Measurements from ENCODE around the gene BID.

Gene BID

GRCh38 chr22:17792854-17793434 lies 18.7 kb upstream of the BID start:
- Histone ChIP-seq H3K27me3 (ENCODE audit: insufficient read depth, low read length) (no peaks in the 10 kb centered on the region), H2AFZ (ENCODE audit: low read length) (no peak overlapping the region), H3K4me1 (ENCODE audit: insufficient read depth, low read length, severe bottlenecking) (peaks cover 26% of the 10 kb centered on the region), H3F3A (ENCODE audit: insufficient read depth, low read length) (no peaks in the 10 kb centered on the region), H3K4me3 (ENCODE audit: low read depth, low read length, poor library complexity, severe bottlenecking) (no peak overlapping the region), H3K9ac (ENCODE audit: low read length) (no peak overlapping the region), H3K4me2 (ENCODE audit: low read length) (no peak overlapping the region), H3K27ac (ENCODE audit: low read depth, low read length, poor library complexity, severe bottlenecking) (no peak overlapping the region), H3K36me3 (ENCODE audit: insufficient read depth, low read length) (no peaks in the 10 kb centered on the region), H3K9me3 (ENCODE audit: low read length) (no peaks in the 10 kb centered on the region), H4K20me1 (ENCODE audit: insufficient read depth, low read length) (no peaks in the 10 kb centered on the region), H3K9me2 (ENCODE audit: low read depth, low read length) (no peaks in the 10 kb centered on the region), H3K79me2 (ENCODE audit: insufficient read depth, low read length) (no peaks in the 10 kb centered on the region)
- TF ChIP-seq EZH2 (IDR thresholded peaks at IDR 0.05; ENCODE audit: borderline replicate concordance, low read length): no peak
- TF ChIP-seq CTCF (IDR thresholded peaks at IDR 0.05; ENCODE audit: low read length): no peak

- Histone ChIP-seq H3K27me3 (ENCODE audit: insufficient read depth, low read length) (no peaks in the 10 kb centered on the region), H4K20me1 (ENCODE audit: insufficient read depth, low read length) (no peaks in the 10 kb centered on the region), H3K27ac (ENCODE audit: low read depth, low read length, poor library complexity, severe bottlenecking) (no peak overlapping the region), H3K79me2 (ENCODE audit: insufficient read depth, low read length) (no peaks in the 10 kb centered on the region), H3K9me3 (ENCODE audit: low read length) (no peaks in the 10 kb centered on the region), H3K4me1 (ENCODE audit: insufficient read depth, low read length, severe bottlenecking) (peaks cover 22% of the 10 kb centered on the region), H3K36me3 (ENCODE audit: insufficient read depth, low read length) (no peaks in the 10 kb centered on the region), H2AFZ (ENCODE audit: low read length) (no peak overlapping the region), H3K9me2 (ENCODE audit: low read depth, low read length) (no peaks in the 10 kb centered on the region), H3K4me2 (ENCODE audit: low read length) (no peak overlapping the region), H3K9ac (ENCODE audit: low read length) (no peak overlapping the region), H3K4me3 (ENCODE audit: low read depth, low read length, poor library complexity, severe bottlenecking) (no peak overlapping the region), H3F3A (ENCODE audit: insufficient read depth, low read length) (no peaks in the 10 kb centered on the region)
- TF ChIP-seq CTCF (IDR thresholded peaks at IDR 0.05; ENCODE audit: low read length) (peak; percentile 42; the same call in 1 of the 2 replicates), EZH2 (IDR thresholded peaks at IDR 0.05; ENCODE audit: borderline replicate concordance, low read length) (no peak)
These were observed 18.0 kb upstream of the BID start for GRCh38 chr22:17792299-17792698.

GRCh38 chr22:17791196-17791595 lies 16.9 kb upstream of the BID start:
- Histone ChIP-seq H3F3A (ENCODE audit: insufficient read depth, low read length) (no peaks in the 10 kb centered on the region), H3K4me1 (ENCODE audit: insufficient read depth, low read length, severe bottlenecking) (peaks cover 13% of the 10 kb centered on the region), H3K36me3 (ENCODE audit: insufficient read depth, low read length) (no peaks in the 10 kb centered on the region)

More at GRCh38 chr22:17791196-17791595, 16.9 kb upstream of the BID start:
- TF ChIP-seq EZH2 (IDR thresholded peaks at IDR 0.05; ENCODE audit: borderline replicate concordance, low read length) (no peak), CTCF (IDR thresholded peaks at IDR 0.05; ENCODE audit: low read length) (no peak)
- Histone ChIP-seq H4K20me1 (ENCODE audit: insufficient read depth, low read length) (no peaks in the 10 kb centered on the region), H3K9me3 (ENCODE audit: low read length) (no peaks in the 10 kb centered on the region), H3K79me2 (ENCODE audit: insufficient read depth, low read length) (no peaks in the 10 kb centered on the region), H3K27ac (ENCODE audit: low read depth, low read length, poor library complexity, severe bottlenecking) (no peak overlapping the region), H3K27me3 (ENCODE audit: insufficient read depth, low read length) (no peaks in the 10 kb centered on the region), H3K4me2 (ENCODE audit: low read length) (no peak overlapping the region), H2AFZ (ENCODE audit: low read length) (no peak overlapping the region), H3K9ac (ENCODE audit: low read length) (no peak overlapping the region), H3K9me2 (ENCODE audit: low read depth, low read length) (no peaks in the 10 kb centered on the region), H3K4me3 (ENCODE audit: low read depth, low read length, poor library complexity, severe bottlenecking) (no peak overlapping the region)
